GM19193 (cell line): Measurements from ENCODE around the gene CTIF.

ENCODE experiments used
- POLR2A ChIP-seq: IDR thresholded peaks from 4 replicates; pipeline ENCODE4 v1.6.1; 2011; ENCODE audit not compliant: insufficient read depth, insufficient read length; ENCODE audit errors: extremely low read depth

Gene CTIF

DNA sequence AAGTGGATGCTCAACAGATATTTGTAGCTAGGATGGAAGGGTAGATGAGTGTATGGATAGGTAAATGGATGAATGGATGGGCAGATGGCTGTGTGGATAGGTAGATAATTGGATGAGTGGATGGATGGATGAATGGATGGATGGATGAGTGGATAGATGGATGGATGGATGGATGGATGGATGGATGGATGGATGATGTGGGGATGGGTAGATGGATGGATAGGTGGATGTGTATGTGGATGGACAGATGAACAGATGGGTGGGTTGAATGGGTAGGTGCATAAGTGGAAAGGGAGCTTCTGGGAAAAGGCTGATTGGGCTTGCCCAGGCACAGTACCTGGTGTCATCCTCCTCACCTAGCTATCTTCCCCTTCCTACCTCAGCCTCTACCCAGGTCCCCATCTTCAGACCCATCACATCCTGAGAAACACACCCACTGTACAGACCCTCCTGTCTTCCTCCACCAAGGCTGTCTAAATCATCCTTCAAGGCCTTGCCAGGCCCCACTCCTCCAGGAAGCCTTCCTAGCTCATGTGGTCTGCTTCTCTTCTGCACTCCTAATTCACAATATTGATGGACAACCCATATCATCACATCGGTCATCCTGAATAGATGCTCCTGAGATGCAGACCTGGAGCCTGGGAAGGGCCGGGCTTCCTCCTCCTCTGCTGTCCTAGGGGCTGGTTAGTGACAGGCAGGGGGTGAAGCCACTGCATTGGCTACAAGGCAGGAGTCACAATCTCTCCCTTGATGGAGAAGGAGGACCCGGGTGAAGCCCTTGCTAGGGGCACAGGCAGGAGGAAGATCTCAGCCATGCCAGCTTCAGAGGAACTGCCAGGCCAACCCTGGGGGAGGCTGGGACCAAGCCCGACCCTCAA, 362.6 kb downstream of the CTIF start:
- no peak for TF ChIP-seq POLR2A

DNA sequence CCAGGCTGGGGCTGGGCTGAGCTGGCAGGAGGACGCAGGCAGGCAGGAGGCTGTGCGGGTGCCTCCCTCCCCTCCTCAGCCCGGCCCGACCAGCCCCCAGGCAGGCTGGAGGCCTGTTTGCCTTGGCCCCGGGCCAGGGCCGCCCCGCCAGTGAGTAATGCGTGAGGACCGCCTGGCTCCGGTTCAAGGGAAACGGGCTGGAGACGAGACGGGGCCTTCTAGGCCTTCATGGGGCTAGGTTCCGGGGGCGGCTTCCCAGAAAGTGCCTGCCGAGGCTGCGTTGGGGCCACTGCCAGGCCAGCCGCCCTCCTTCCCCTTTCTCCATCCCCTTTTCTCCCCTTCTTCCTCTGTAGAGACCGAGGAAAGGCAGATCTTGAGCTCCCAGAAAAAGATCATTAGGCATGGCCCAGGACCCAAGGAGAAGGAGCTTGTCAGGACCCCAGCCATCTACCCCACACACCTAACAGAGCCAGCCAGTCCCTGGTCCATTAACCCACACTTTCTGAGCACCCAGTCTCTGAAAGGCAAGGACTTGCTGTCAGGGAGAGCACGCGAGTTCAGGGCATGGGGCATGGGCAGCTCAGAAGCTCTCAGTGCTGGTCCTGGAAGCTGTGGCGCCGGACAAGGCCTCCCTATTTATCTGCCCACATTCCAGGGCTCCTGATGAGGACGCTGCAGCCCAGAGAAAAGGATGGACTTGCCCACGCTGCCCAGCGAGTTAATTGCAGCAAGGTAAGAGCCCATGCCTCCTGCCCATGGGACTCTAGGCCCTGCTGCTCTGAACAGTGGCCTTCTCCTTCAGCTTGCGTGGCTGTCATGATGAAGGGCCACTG, 363.4 kb downstream of the CTIF start:
- no peak for TF ChIP-seq POLR2A

GRCh38 chr18:48902856-48903601, 364.2 kb downstream of the CTIF start:
- TF ChIP-seq POLR2A: no peak

- TF ChIP-seq POLR2A: no peak
These were observed 365.3 kb downstream of the CTIF start for GRCh38 chr18:48904091-48904490.

DNA sequence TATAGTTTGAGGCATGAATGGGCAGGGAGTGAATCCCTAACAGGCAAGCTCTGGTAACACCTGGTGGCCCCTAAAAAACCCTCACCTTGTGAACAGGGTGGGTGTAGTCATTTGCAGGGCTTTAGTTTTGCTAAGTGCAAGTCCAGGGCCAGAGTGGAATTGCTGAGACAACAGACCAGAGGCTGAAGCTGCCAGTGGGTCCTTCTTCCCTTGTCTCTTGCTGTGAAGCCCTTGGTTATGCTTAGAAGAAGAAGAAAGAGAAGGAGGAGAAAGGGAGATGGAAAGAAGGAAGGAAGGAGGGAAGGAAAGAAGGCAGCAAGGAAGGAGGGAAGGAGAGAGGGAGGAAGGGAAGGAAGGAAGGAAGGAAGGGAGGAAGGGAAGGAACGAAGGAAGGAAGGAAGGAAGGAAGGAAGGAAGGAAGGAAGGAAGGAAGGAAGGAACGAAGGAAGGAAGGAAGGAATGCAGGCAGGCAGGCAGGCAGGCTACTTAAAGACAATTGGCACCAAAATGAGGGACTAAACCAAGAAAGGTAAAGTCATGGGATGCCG, 366.1 kb downstream of the CTIF start:
- no peak for TF ChIP-seq POLR2A

GRCh38 chr18:48905513-48905912, 366.7 kb downstream of the CTIF start:
- TF ChIP-seq POLR2A: no peak

- no peak for TF ChIP-seq POLR2A
These were observed 370.1 kb downstream of the CTIF start for GRCh38 chr18:48908916-48909315.

DNA sequence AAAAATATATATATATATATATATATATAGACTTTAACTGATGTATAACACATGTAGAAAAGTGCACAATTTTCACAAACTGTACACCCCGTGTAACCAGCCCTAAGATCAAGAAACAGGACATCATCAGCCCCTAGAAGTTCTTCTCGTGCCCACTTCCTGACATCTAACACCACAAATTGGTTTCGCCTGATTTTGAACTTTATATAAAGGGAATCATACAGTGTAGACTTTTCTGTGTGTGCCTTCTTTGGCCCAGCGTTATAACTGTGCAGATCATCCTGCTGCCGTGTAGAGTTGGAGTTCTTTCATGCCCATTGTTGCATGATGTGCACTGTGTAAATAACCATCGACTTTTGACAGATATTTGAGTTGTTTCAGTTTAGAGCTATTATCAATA, 370.9 kb downstream of the CTIF start:
- no peak for TF ChIP-seq POLR2A

DNA sequence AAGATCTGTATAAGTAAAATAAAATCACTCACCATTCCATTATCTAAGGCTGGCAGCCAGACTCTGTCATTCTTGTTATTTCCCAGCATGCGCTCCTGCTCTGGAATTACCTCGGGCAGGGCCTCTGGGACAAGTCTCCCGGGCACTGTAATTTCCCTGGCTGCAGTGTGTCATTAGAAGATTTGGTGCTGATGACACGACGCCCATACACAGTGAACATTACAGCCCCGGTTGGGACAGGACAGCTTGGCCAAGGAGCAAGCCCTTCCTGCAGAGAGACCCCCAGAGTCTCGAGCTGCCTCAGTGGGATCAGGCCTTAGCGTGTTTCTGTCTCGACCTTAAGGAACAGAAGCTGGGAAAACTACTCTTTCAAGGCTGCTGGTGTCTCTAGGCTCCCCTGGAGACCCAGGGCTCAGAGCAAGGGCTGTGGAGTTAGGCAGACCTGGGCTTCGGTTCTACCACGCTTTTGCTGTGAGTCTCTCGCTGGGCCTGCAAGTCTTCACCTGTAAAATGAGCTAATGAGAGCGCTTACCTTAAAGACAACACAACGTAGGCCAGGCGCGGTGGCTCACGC, 372.2 kb downstream of the CTIF start:
- TF ChIP-seq POLR2A: no peak
